Endothelial cell of umbilical vein (primary cell): Measurements from ENCODE around the gene JARID2. TPM values are rescaled to one million over a fixed set of nuclear protein-coding genes. Genes with fewer than 3 reads are reported as not detected.

Experiments used
- BruUV-seq: library from RNA; stranded (reverse); fragments of 400-500 nt; replicated peaks from 2 replicates; lab custom pipeline; 2021; lab: Mats Ljungman, UMichigan
- CTCF ChIA-PET: fragments of 300-600, 350-600 bp; sonication (Branson Sonifier 250); formaldehyde crosslinking; loops from one replicate; lab custom pipeline; 2021; ENCODE audit warnings: antibody characterized with exemption, inconsistent platforms; lab: Charles Lee
- POLR2A ChIA-PET: fragments of 300-600, 350-600 bp; sonication (Branson Sonifier 250); formaldehyde crosslinking; loops from one replicate; lab custom pipeline; 2021; ENCODE audit warnings: antibody characterized with exemption, inconsistent platforms; lab: Charles Lee
- DNase-seq: peaks from one replicate; pipeline ENCODE4 v3.0.0-alpha.2; 2011; ENCODE audit warnings: low read depth, low spot score
- FAIRE-seq: peaks from 2 replicates; lab custom pipeline; 2011; peaks lifted over from hg19 to GRCh38; lab: Jason Lieb, UNC
- H2AFZ ChIP-seq: 2 replicates; pipeline ENCODE4 v1.6.0; 2012; ENCODE audit warnings: low read depth, low read length, control low read depth, inconsistent platforms
- H3K27ac ChIP-seq: 2 replicates; pipeline ENCODE4 v1.5.1; 2011; ENCODE audit warnings: low read depth, mild to moderate bottlenecking, control low read depth, low read length, moderate library complexity; ENCODE audit not compliant: insufficient read depth
- H3K27me3 ChIP-seq, 2 experiments: 2 replicates each; pipeline versions ENCODE4 v1.6.0 to v1.6.1; 2011; ENCODE audit warnings: low read length in 2 of 2, mixed read lengths in 1 of 2; ENCODE audit not compliant: control insufficient read depth in 2 of 2, insufficient read depth in 2 of 2
- H3K36me3 ChIP-seq, 2 experiments: 2 replicates in 1 of 2; 3 replicates in 1 of 2; pipeline ENCODE4 v1.5.1; 2011; ENCODE audit warnings: low read length in 2 of 2, mild to moderate bottlenecking in 1 of 2, moderate library complexity in 1 of 2; ENCODE audit not compliant: control insufficient read depth in 2 of 2, insufficient read depth in 2 of 2; ENCODE audit errors: extremely low read depth in 1 of 2
- H3K4me1 ChIP-seq: 3 replicates; pipeline ENCODE4 v1.5.1; 2011; ENCODE audit warnings: mild to moderate bottlenecking, low read length; ENCODE audit not compliant: control insufficient read depth, insufficient read depth; ENCODE audit errors: extremely low read depth
- H3K4me2 ChIP-seq: 2 replicates; pipeline ENCODE4 v1.6.1; 2011; ENCODE audit warnings: low read length, control low read depth, mixed read lengths; ENCODE audit not compliant: insufficient read depth
- H3K4me3 ChIP-seq, 3 experiments: fragments of 200-600 bp in 1 of 3; sonication (generic), shearing (Covaris generic) in 1 of 3; replicated peaks in 1 of 3; 2 replicates each; pipeline ENCODE4 v1.5.1; 2011 to 2016; ENCODE audit warnings: control low read depth in 3 of 3, low read length in 3 of 3, mild to moderate bottlenecking in 2 of 3, inconsistent platforms in 1 of 3, low read depth in 1 of 3, moderate library complexity in 1 of 3; ENCODE audit not compliant: insufficient read depth in 1 of 3
- H3K79me2 ChIP-seq: 2 replicates; pipeline ENCODE4 v1.6.0; 2012; ENCODE audit warnings: low read length, inconsistent platforms; ENCODE audit not compliant: control insufficient read depth, insufficient read depth
- H3K9ac ChIP-seq: replicated peaks from 2 replicates; pipeline ENCODE3; 2011; ENCODE audit warnings: low read length, control low read depth; ENCODE audit not compliant: insufficient read depth; ENCODE audit errors: extremely low read depth
- H3K9me1 ChIP-seq: replicated peaks from 3 replicates; pipeline ENCODE4 v1.6.0; 2011; ENCODE audit warnings: mild to moderate bottlenecking, low read length; ENCODE audit not compliant: control insufficient read depth, insufficient read depth; ENCODE audit errors: extremely low read depth
- H3K9me3 ChIP-seq: replicated peaks from 2 replicates; pipeline ENCODE4 v1.5.1; 2012; ENCODE audit warnings: low read length, inconsistent platforms; ENCODE audit not compliant: control insufficient read depth, insufficient read depth
- H4K20me1 ChIP-seq: replicated peaks from 2 replicates; pipeline ENCODE3; 2011; ENCODE audit warnings: mild to moderate bottlenecking, low read length; ENCODE audit not compliant: control insufficient read depth, insufficient read depth; ENCODE audit errors: extremely low read depth
- CTCF ChIP-seq, 2 donors: IDR thresholded peaks; 1 replicate in 1 of 2; 2 replicates in 1 of 2; pipeline ENCODE4 v1.5.1; 2011; ENCODE audit warnings: low read length in 2 of 2, mild to moderate bottlenecking in 2 of 2, moderate library complexity in 2 of 2, control low read depth in 1 of 2, inconsistent platforms in 1 of 2, low read depth in 1 of 2; ENCODE audit not compliant: insufficient read depth in 1 of 2; ENCODE audit errors: extremely low read depth in 1 of 2
- EZH2 ChIP-seq: IDR thresholded peaks from 2 replicates; pipeline ENCODE4 v1.6.1; 2012; ENCODE audit warnings: borderline replicate concordance, low read depth, mild to moderate bottlenecking, moderate library complexity, low read length, inconsistent platforms; ENCODE audit not compliant: severe bottlenecking
- FOS ChIP-seq: IDR thresholded peaks from 2 replicates; pipeline ENCODE4 v1.6.1; 2011; ENCODE audit warnings: mild to moderate bottlenecking, low read length, moderate library complexity, borderline replicate concordance; ENCODE audit not compliant: insufficient read depth
- GATA2 ChIP-seq: IDR thresholded peaks from 2 replicates; pipeline ENCODE4 v1.7.0; 2011; ENCODE audit warnings: low read depth, mild to moderate bottlenecking, moderate library complexity, mixed read lengths, low read length; ENCODE audit not compliant: insufficient read length, insufficient read depth
- JUN ChIP-seq: IDR thresholded peaks from 2 replicates; pipeline ENCODE4 v1.6.1; 2011; ENCODE audit warnings: borderline replicate concordance, low read depth; ENCODE audit not compliant: insufficient read length, insufficient read depth
- MYC ChIP-seq: IDR thresholded peaks from one replicate; pipeline ENCODE4 v1.6.1; 2011; ENCODE audit warnings: mild to moderate bottlenecking, low read depth, low read length
- POLR2A ChIP-seq: IDR thresholded peaks from 2 replicates; pipeline ENCODE4 v1.6.1; 2012; ENCODE audit warnings: low read depth, mild to moderate bottlenecking, control low read depth, low read length
- POLR2AphosphoS5 ChIP-seq: IDR thresholded peaks from 2 replicates; pipeline ENCODE4 v1.6.1; 2012; ENCODE audit warnings: low read depth, mild to moderate bottlenecking, control low read depth, low read length, moderate library complexity; ENCODE audit not compliant: insufficient read depth
- dilution Hi-C: fragments of 300-500 bp; cut with MboI; formaldehyde crosslinking; loops from one replicate; pipeline ENCODE4 v1.15.0; 2019; ENCODE audit warnings: low sequenced_read_pairs; ENCODE audit not compliant: extremely low pct_ligation_motif_present
- intact Hi-C: fragments of 100-400 bp; cut with micrococcal nuclease; formaldehyde crosslinking; loops from one replicate; pipeline ENCODE4 v1.10.0; 2022
- polyA plus RNA-seq, 4 experiments: library from polyadenylated mRNA; depleted of rRNA in 3 of 4; stranded (reverse) in 3 of 4; unstranded in 1 of 4; fragments of >200 nt; gene quantifications; 2 replicates each; pipeline versions ENCODE4 v1.2.1 to v1.2.3, GENCODE V29; 2011 to 2012; ENCODE audit warnings: missing spikeins in 1 of 4
- total RNA-seq: library from RNA; stranded (reverse); gene quantifications from 2 replicates; pipeline ENCODE4 v1.2.3, GENCODE V29; 2021
- TF ChIP-seq, protein P1 (sequence below): IDR thresholded peaks from 2 replicates; pipeline ENCODE4 v1.6.1; 2011; ENCODE audit not compliant: insufficient read depth, insufficient read length

Gene JARID2
- total and polyA plus RNA-seq, 2 donors (not counting 3 experiments of a cell fraction or from before 2014, with no cell fraction given), result 2.9 to 10.6 TPM

DNA sequence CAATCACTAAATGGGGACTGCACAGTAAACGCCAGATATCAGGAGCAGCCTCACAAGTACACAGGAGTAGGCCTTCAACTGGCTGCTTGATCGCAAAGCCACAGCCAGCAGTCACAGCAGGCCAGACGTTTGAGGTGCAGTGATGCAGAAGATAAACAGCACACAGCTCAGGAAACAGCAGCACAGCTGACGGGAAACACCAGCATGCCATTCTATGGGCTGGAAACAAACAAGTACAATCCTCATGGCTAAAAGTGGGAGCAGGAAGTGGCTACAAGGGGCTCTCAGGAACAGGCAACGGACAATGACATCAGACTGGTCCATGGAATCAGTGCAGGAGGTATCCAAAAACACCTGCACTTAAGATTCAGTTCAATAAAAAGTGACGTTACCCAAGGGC lies 305.9 kb downstream of the JARID2 start:
- DNase-seq, result peak; percentile 92
- no peaks in the 10 kb centered on the region for H3K9me1 ChIP-seq
- ChIA-PET CTCF (interaction anchor here (1.2 to 1.5 kb wide), 3 partner anchors 30 to 74 kb away, joined by 3 to 5 read pairs (median 5); no protein-coding TSS in a partner anchor), POLR2A (no interaction called here)
- H3K4me2 ChIP-seq, result peak overlapping the region; percentile 8
- FAIRE-seq, result peak; percentile 81
- no peaks in the 10 kb centered on the region for H3K27me3 ChIP-seq
- dilution Hi-C loops, result no loop called here
- H3K4me1 ChIP-seq, result peaks cover 42% of the 10 kb centered on the region
- no TSS peak for BruUV-seq
- TF ChIP-seq GATA2 (peak; percentile 59), JUN (peak; percentile 83), EZH2 (no peak), POLR2AphosphoS5 (peak; percentile 76), MYC (no peak)
- no peak overlapping the region for H2AFZ ChIP-seq
- H3K9ac ChIP-seq, result no peak overlapping the region
- no peaks in the 10 kb centered on the region for H4K20me1 ChIP-seq
- peak overlapping the region; percentile 62 for H3K27ac ChIP-seq
- no peaks in the 10 kb centered on the region for H3K9me3 ChIP-seq
- H3K4me3 ChIP-seq, result no peak overlapping the region
- no peaks in the 10 kb centered on the region for H3K36me3 ChIP-seq
- no peaks in the 10 kb centered on the region for H3K79me2 ChIP-seq
- intact Hi-C loops, result loop anchor here (1.0 to 10.0 kb wide), 5 partner anchors 49 to 653 kb away; partner anchors contain the start of gene JARID2

GRCh38 chr6:15553031-15553430 lies 307.2 kb downstream of the JARID2 start:
- Histone ChIP-seq H3K4me2 (no peak overlapping the region), H3K36me3 (no peaks in the 10 kb centered on the region), H3K27me3 (no peaks in the 10 kb centered on the region), H3K9me3 (no peaks in the 10 kb centered on the region), H2AFZ (no peak overlapping the region), H4K20me1 (no peaks in the 10 kb centered on the region), H3K4me3 (no peak overlapping the region), H3K27ac (no peak overlapping the region), H3K9me1 (no peaks in the 10 kb centered on the region), H3K79me2 (no peaks in the 10 kb centered on the region), H3K4me1 (peaks cover 32% of the 10 kb centered on the region), H3K9ac (no peak overlapping the region)
- CTCF ChIA-PET, result interaction anchor here (2.1 kb wide), 1 partner anchor 70 kb away, joined by 6 read pairs; no protein-coding TSS in a partner anchor
- no peak for DNase-seq
- BruUV-seq, result no TSS peak
- intact Hi-C loops, result loop anchor here (2.0 to 10.0 kb wide), 4 partner anchors 51 to 652 kb away; partner anchors contain the start of gene JARID2
- no peak for FAIRE-seq
- dilution Hi-C loops, result no loop called here
- POLR2A ChIA-PET, result no interaction called here
- TF ChIP-seq GATA2 (no peak), JUN (no peak), CTCF (IDR thresholded peaks at IDR 0.05; ENCODE audit: extremely low read depth in 1 of 2, insufficient read depth in 1 of 2, low read depth in 1 of 2, low read length in 2 of 2) (no peak), EZH2 (no peak), MYC (no peak), POLR2A (no peak), FOS (no peak), POLR2AphosphoS5 (no peak)
- TF ChIP-seq, protein P1, sequence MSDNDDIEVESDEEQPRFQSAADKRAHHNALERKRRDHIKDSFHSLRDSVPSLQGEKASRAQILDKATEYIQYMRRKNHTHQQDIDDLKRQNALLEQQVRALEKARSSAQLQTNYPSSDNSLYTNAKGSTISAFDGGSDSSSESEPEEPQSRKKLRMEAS, result no peak
